IMR-90 (cell line): ENCODE data around the gene WBP1. TPM values are rescaled to one million over a fixed set of nuclear protein-coding genes. Genes with fewer than 3 reads are reported as not detected.

Experiments used
- ATAC-seq: fragments of 200-7000 bp; cut with Tn5 transposase; 2 replicates; pipeline ENCODE4 v1.9.1; 2020; ENCODE audit warnings: low read depth, mild to moderate bottlenecking, moderate library complexity
- BruUV-seq: library from RNA; stranded (reverse); fragments of 400-500 nt; replicated peaks from 2 replicates; lab custom pipeline; 2021; lab: Mats Ljungman, UMichigan
- CTCF ChIA-PET: fragments of 300-600 bp; formaldehyde crosslinking; extraction: SDS; loops from one replicate; lab custom pipeline; 2021; ENCODE audit warnings: antibody characterized with exemption; lab: Yijun Ruan, JAX
- POLR2A ChIA-PET: fragments of 300-600 bp; sonication (Branson Sonifier 250); formaldehyde crosslinking; loops from one replicate; lab custom pipeline; 2022; ENCODE audit warnings: antibody characterized with exemption; ENCODE audit not compliant: unreplicated experiment; lab: Charles Lee
- DNase-seq: peaks from one replicate; pipeline ENCODE4 v3.0.0; 2013
- H2AFZ ChIP-seq: replicated peaks from 2 replicates; pipeline ENCODE3; 2013; ENCODE audit warnings: low read length, mild to moderate bottlenecking; ENCODE audit not compliant: poor library complexity
- H2AK5ac ChIP-seq: 2 replicates; pipeline ENCODE4 v1.6.1; 2013; ENCODE audit warnings: low read depth, low read length, inconsistent platforms
- H2AK9ac ChIP-seq: replicated peaks from 2 replicates; pipeline ENCODE3; 2013; ENCODE audit warnings: mild to moderate bottlenecking, low read depth, low read length, moderate library complexity; ENCODE audit not compliant: poor library complexity
- H2BK120ac ChIP-seq: 2 replicates; pipeline ENCODE4 v1.6.1; 2013; ENCODE audit warnings: low read depth, low read length, inconsistent platforms
- H2BK15ac ChIP-seq: 3 replicates; pipeline ENCODE4 v1.6.1; 2013; ENCODE audit warnings: low read depth, low read length, inconsistent platforms
- H2BK20ac ChIP-seq: 2 replicates; pipeline ENCODE4 v1.6.1; 2013; ENCODE audit warnings: low read depth, mild to moderate bottlenecking, inconsistent platforms, low read length, moderate library complexity
- H2BK5ac ChIP-seq: 2 replicates; pipeline ENCODE4 v1.6.1; 2013; ENCODE audit warnings: mild to moderate bottlenecking, low read depth, low read length, inconsistent platforms; ENCODE audit not compliant: poor library complexity, severe bottlenecking
- H3K14ac ChIP-seq: replicated peaks from 2 replicates; pipeline ENCODE4 v1.6.1; 2013; ENCODE audit warnings: low read depth, low read length, inconsistent platforms
- H3K18ac ChIP-seq: 2 replicates; pipeline ENCODE4 v1.6.1; 2013; ENCODE audit warnings: low read depth, low read length, control low read depth
- H3K23ac ChIP-seq: 2 replicates; pipeline ENCODE4 v1.6.1; 2013; ENCODE audit warnings: low read depth, low read length, inconsistent platforms
- H3K27ac ChIP-seq: 2 replicates; pipeline ENCODE4 v1.5.1; 2013; ENCODE audit warnings: mild to moderate bottlenecking, control low read depth, low read length; ENCODE audit not compliant: insufficient read depth
- H3K27me3 ChIP-seq: 2 replicates; pipeline ENCODE4 v1.6.1; 2013; ENCODE audit warnings: low read length; ENCODE audit not compliant: control insufficient read depth, insufficient read depth
- H3K36me3 ChIP-seq: 2 replicates; pipeline ENCODE4 v1.6.1; 2013; ENCODE audit warnings: low read length, mixed read lengths; ENCODE audit not compliant: control insufficient read depth, insufficient read depth
- H3K4ac ChIP-seq: 2 replicates; pipeline ENCODE4 v1.6.1; 2013; ENCODE audit warnings: low read depth, low read length, inconsistent platforms
- H3K4me1 ChIP-seq: 2 replicates; pipeline ENCODE4 v1.6.1; 2013; ENCODE audit warnings: low read length, mixed read lengths; ENCODE audit not compliant: control insufficient read depth, insufficient read depth
- H3K4me2 ChIP-seq: 2 replicates; pipeline ENCODE4 v1.6.1; 2013; ENCODE audit warnings: low read depth, mild to moderate bottlenecking, control low read depth, low read length, moderate library complexity
- H3K4me3 ChIP-seq: 2 replicates; pipeline ENCODE4 v1.5.1; 2013; ENCODE audit warnings: low read depth, mild to moderate bottlenecking, control low read depth, low read length, moderate library complexity; ENCODE audit not compliant: insufficient read depth
- H3K56ac ChIP-seq: 2 replicates; pipeline ENCODE4 v1.6.1; 2013; ENCODE audit warnings: low read length, inconsistent platforms; ENCODE audit not compliant: insufficient read depth; ENCODE audit errors: extremely low read depth
- H3K79me1 ChIP-seq, 2 experiments: 2 replicates each; pipeline ENCODE4 v1.6.1; 2013; ENCODE audit warnings: low read length in 2 of 2, inconsistent platforms in 1 of 2, low read depth in 1 of 2
- H3K9ac ChIP-seq: 2 replicates; pipeline ENCODE4 v1.6.1; 2013; ENCODE audit warnings: low read depth, low read length, control low read depth
- H3K9me1 ChIP-seq: 2 replicates; pipeline ENCODE4 v1.6.1; 2013; ENCODE audit warnings: low read length, inconsistent platforms; ENCODE audit not compliant: insufficient read depth
- H3K9me3 ChIP-seq: 2 replicates; pipeline ENCODE4 v1.6.1; 2013; ENCODE audit warnings: low read length; ENCODE audit not compliant: control insufficient read depth, insufficient read depth
- H4K20me1 ChIP-seq: 2 replicates; pipeline ENCODE4 v1.6.1; 2013; ENCODE audit warnings: low read length, inconsistent platforms; ENCODE audit not compliant: insufficient read depth
- H4K5ac ChIP-seq: 2 replicates; pipeline ENCODE4 v1.6.1; 2013; ENCODE audit warnings: mild to moderate bottlenecking, low read depth, low read length, control low read depth
- H4K8ac ChIP-seq, 2 experiments: 2 replicates each; pipeline ENCODE4 v1.6.1; 2013; ENCODE audit warnings: low read depth in 2 of 2, low read length in 2 of 2, control low read depth in 1 of 2, inconsistent platforms in 1 of 2
- H4K91ac ChIP-seq: 2 replicates; pipeline ENCODE4 v1.6.1; 2013; ENCODE audit warnings: low read depth, low read length, inconsistent platforms; ENCODE audit not compliant: insufficient read depth
- BHLHE40 ChIP-seq: fragments of 150-350 bp; IDR thresholded peaks from 2 replicates; pipeline ENCODE4 v1.6.1; 2016; ENCODE audit warnings: mild to moderate bottlenecking, low read depth, low read length
- CEBPB ChIP-seq: IDR thresholded peaks from 2 replicates; pipeline ENCODE4 v1.6.1; 2012; ENCODE audit warnings: low read depth, low read length, improper control_type of control experiment
- CHD1 ChIP-seq: IDR thresholded peaks from 2 replicates; pipeline ENCODE4 v1.6.1; 2012; ENCODE audit warnings: low read depth, low read length, improper control_type of control experiment
- CTCF ChIP-seq: conservative IDR thresholded peaks from 2 replicates; pipeline ENCODE4 v1.5.1; 2012; ENCODE audit warnings: mild to moderate bottlenecking, low read depth, low read length, improper control_type of control experiment
- ELK1 ChIP-seq: fragments of 150-350 bp; IDR thresholded peaks from 2 replicates; pipeline ENCODE4 v1.6.1; 2016; ENCODE audit warnings: low read depth, mild to moderate bottlenecking, low read length, moderate library complexity, borderline replicate concordance
- FOS ChIP-seq: fragments of 150-350 bp; IDR thresholded peaks from 2 replicates; pipeline ENCODE4 v1.6.1; 2016; ENCODE audit warnings: low read depth, low read length
- MXI1 ChIP-seq: IDR thresholded peaks from 2 replicates; pipeline ENCODE4 v1.6.1; 2012; ENCODE audit warnings: low read depth, mild to moderate bottlenecking, low read length, moderate library complexity, borderline replicate concordance
- POLR2A ChIP-seq: IDR thresholded peaks from 2 replicates; pipeline ENCODE4 v1.6.1; 2012; ENCODE audit warnings: mild to moderate bottlenecking, low read depth, low read length
- RAD21 ChIP-seq: IDR thresholded peaks from 2 replicates; pipeline ENCODE4 v1.6.1; 2012; ENCODE audit warnings: low read length, improper control_type of control experiment
- RFX5 ChIP-seq: IDR thresholded peaks from 2 replicates; pipeline ENCODE4 v1.8.0; 2012; ENCODE audit warnings: low read depth, mild to moderate bottlenecking, low read length, moderate library complexity
- USF2 ChIP-seq: fragments of 150-350 bp; IDR thresholded peaks from 2 replicates; pipeline ENCODE4 v1.6.1; 2017; ENCODE audit warnings: mild to moderate bottlenecking, antibody characterized with exemption, low read length, low read depth
- WGBS, 2 experiments: methylation state at CpG; one replicate each; pipeline versions ENCODE4 v1.1.5 to v1.1.7; 2013; ENCODE audit warnings: missing lambda C conversion rate in 2 of 2; ENCODE audit not compliant: insufficient read length in 1 of 2; ENCODE audit errors: extremely low coverage in 2 of 2; 5-methylcytosine and 5-hydroxymethylcytosine counted together
- dilution Hi-C: fragments of 300-500 bp; cut with HindIII; formaldehyde crosslinking; loops from one replicate; pipeline ENCODE4 v1.14.3; 2018; ENCODE audit warnings: low sequenced_read_pairs; ENCODE audit not compliant: unreplicated experiment
- in situ Hi-C: fragments of 300-500 bp; cut with MboI; formaldehyde crosslinking; loops from 3 replicates; pipeline ENCODE4 v1.14.3; 2019; ENCODE audit warnings: low sequenced_read_pairs, inconsistent platforms, mixed read lengths
- intact Hi-C: fragments of 100-400 bp; cut with micrococcal nuclease; formaldehyde crosslinking; loops from 2 replicates; pipeline ENCODE4 v1.10.0; 2022
- polyA plus RNA-seq, 3 experiments: library from polyadenylated mRNA; depleted of rRNA; stranded (reverse); fragments of >200 nt; gene quantifications; 2 replicates each; pipeline ENCODE4 v1.2.3, GENCODE V29; 2012; ENCODE audit warnings: low replicate concordance in 1 of 3
- total RNA-seq: library from RNA; depleted of rRNA; stranded (reverse); fragments of >200 nt; gene quantifications from 2 replicates; pipeline ENCODE4 v1.2.3, GENCODE V29; 2012

WBP1 gene
- total and polyA plus RNA-seq, 2 of the 4 experiments (the other 2 are of a cell fraction): 22.9 to 78.5 TPM

GRCh38 chr2:74502720-74503505 is 44.7 kb downstream of the WBP1 start:
- intact Hi-C loops: no loop called here
- peak overlapping the region; percentile 67 for H3K4me2 ChIP-seq

More at GRCh38 chr2:74502720-74503505, 44.7 kb downstream of the WBP1 start:
- Histone ChIP-seq H2BK5ac (peak overlapping the region; percentile 27), H3K36me3 (peaks cover 16% of the 10 kb centered on the region), H2AK9ac (peak overlapping the region; percentile 90), H2AK5ac (peak overlapping the region; percentile 96), H2BK120ac (peak overlapping the region; percentile 78), H2BK15ac (peak overlapping the region; percentile 66; the same call in 1 of the 3 replicates), H4K8ac (peak overlapping the region; percentile 91 to 94), H3K23ac (peak overlapping the region; percentile 74; the same call in 1 of the 2 replicates), H3K9me1 (peaks cover 9% of the 10 kb centered on the region), H3K9me3 (no peaks in the 10 kb centered on the region), H3K4ac (peak overlapping the region; percentile 94), H3K4me3 (peak overlapping the region; percentile 43), H3K9ac (peak overlapping the region; percentile 39), H3K14ac (peak overlapping the region; percentile 98), H3K79me1 (peaks cover 12 to 40% of the 10 kb centered on the region in 2 experiments), H3K27me3 (peaks cover 32% of the 10 kb centered on the region), H4K5ac (peak overlapping the region; percentile 87), H3K56ac (peak overlapping the region; percentile 76; the same call in 1 of the 2 replicates), H4K20me1 (no peaks in the 10 kb centered on the region), H4K91ac (peak overlapping the region; percentile 92), H3K4me1 (peaks cover 23% of the 10 kb centered on the region), H3K18ac (peak overlapping the region; percentile 41; the same call in 1 of the 2 replicates), H3K27ac (peak overlapping the region; percentile 67), H2AFZ (peak overlapping the region; percentile 97), H2BK20ac (peak overlapping the region; percentile 43; the same call in 1 of the 2 replicates)
- in situ Hi-C loops (no loop called here), dilution Hi-C loops (no loop called here)
- CTCF ChIA-PET: interaction anchor here (0.9 kb wide), 1 partner anchor 82 kb away, joined by 3 read pairs; no protein-coding TSS in a partner anchor
- ATAC-seq: peak; percentile 60
- DNase-seq: peak; percentile 84
- no TSS peak for BruUV-seq
- POLR2A ChIA-PET: interaction anchor here (1.4 kb wide), 1 partner anchor 20 kb away, joined by 3 read pairs; the partner anchor contains the start of genes CCDC142 and TTC31
- 2% methylated on average over 22 of the region's 67 CpGs; no CpG with 5 or more reads in 1 of the 2 experiments for WGBS, 2 experiments
- TF ChIP-seq RAD21 (no peak), CEBPB (no peak), RFX5 (no peak), POLR2A (peak; percentile 43; the same call in 1 of the 2 replicates), USF2 (peak; percentile 45; the same call in 1 of the 2 replicates), ELK1 (no peak), MXI1 (no peak), CHD1 (no peak), BHLHE40 (peak; percentile 96), CTCF (peak; percentile 20; the same call in 1 of the 2 replicates), FOS (peak; percentile 65)
